Left colon (tissue), 2 donors: Measurements from ENCODE around the gene ROCK2. TPM values are rescaled to one million over a fixed set of nuclear protein-coding genes. Genes with fewer than 3 reads are reported as not detected.

Experiments used
- ATAC-seq: fragments of 200-7000 bp; cut with Tn5 transposase; one replicate; pipeline ENCODE4 v1.9.1; 2020; ENCODE audit warnings: mild to moderate bottlenecking, moderate library complexity
- DNase-seq, 2 donors: peaks; one replicate each; pipeline ENCODE4 v3.0.0-alpha.2; 2020
- intact Hi-C, 2 donors: fragments of 100-400 bp; cut with DNase I in 1 of 2; cut with micrococcal nuclease in 1 of 2; formaldehyde crosslinking; loops; one replicate each; pipeline versions ENCODE4 v1.11.2 to v1.14.0; 2022; cut with DNase I, micrococcal nuclease
- total RNA-seq, 2 donors: library from RNA; stranded (reverse); fragmentation: NEBNext Ultra II Directional; extraction: Animal tissue kit (Norgen Biotek cat#: 25700); gene quantifications; one replicate each; pipeline ENCODE4 v1.2.1, GENCODE V29; 2021
- donor health status: DM: no; HTN: no; CAD: no.
- donor health status: DM: yes; HTN: yes; CAD: no.

ROCK2 gene
- total RNA-seq, 2 donors from 2014 or later: 78.4 to 90.9 TPM

- intact Hi-C loops: no loop called here
- peak; percentile 3 for ATAC-seq
- no peak for DNase-seq
Measured at GRCh38 chr2:11154016-11154922, 190.2 kb downstream of the ROCK2 start.

- intact Hi-C loops: no loop called here
- DNase-seq (no peak), ATAC-seq (no peak)
Measured at GRCh38 chr2:11152591-11152990, 191.8 kb downstream of the ROCK2 start.

GRCh38 chr2:11147263-11147662 lies 197.2 kb downstream of the ROCK2 start:
- DNase-seq (no peak), ATAC-seq (no peak)
- intact Hi-C loops: no loop called here

GRCh38 chr2:11146076-11146475 lies 198.4 kb downstream of the ROCK2 start:
- intact Hi-C loops: no loop called here
- ATAC-seq: no peak
- no peak for DNase-seq

- DNase-seq (no peak), ATAC-seq (no peak)
- intact Hi-C loops: no loop called here
Measured at GRCh38 chr2:11145350-11145749, 199.1 kb downstream of the ROCK2 start.

GRCh38 chr2:11144738-11145079 lies 199.7 kb downstream of the ROCK2 start:
- ATAC-seq (no peak), DNase-seq (no peak)
- intact Hi-C loops: no loop called here

- ATAC-seq (no peak), DNase-seq (no peak)
- intact Hi-C loops: no loop called here
Measured at GRCh38 chr2:11144077-11144737, 200.2 kb downstream of the ROCK2 start.

- intact Hi-C loops: no loop called here
- ATAC-seq: no peak
- DNase-seq: no peak
Measured at GRCh38 chr2:11142987-11143386, 201.4 kb downstream of the ROCK2 start.

- DNase-seq (no peak), ATAC-seq (peak; percentile 48)
- intact Hi-C loops: no loop called here
Measured at GRCh38 chr2:11142330-11142729, 202.1 kb downstream of the ROCK2 start.

- ATAC-seq: no peak
Measured at GRCh38 chr2:11141319-11141718, 203.1 kb downstream of the ROCK2 start.

GRCh38 chr2:11140492-11140891 lies 203.9 kb downstream of the ROCK2 start:
- intact Hi-C loops: no loop called here
- DNase-seq (no peak), ATAC-seq (no peak)

More at GRCh38 chr2:11141319-11141718, 203.1 kb downstream of the ROCK2 start:
- DNase-seq: no peak
- intact Hi-C loops: no loop called here

- ATAC-seq: no peak
- intact Hi-C loops: loop anchor here in 1 of 2 donors (10.0 kb wide), 1 partner anchor 280 kb away; no protein-coding TSS in a partner anchor
- no peak for DNase-seq
Measured at GRCh38 chr2:11134349-11134748, 210.1 kb downstream of the ROCK2 start.

- ATAC-seq (no peak), DNase-seq (no peak)
- intact Hi-C loops: loop anchor here in 1 of 2 donors (10.0 kb wide), 1 partner anchor 281 kb away; no protein-coding TSS in a partner anchor
Measured at GRCh38 chr2:11133936-11134320, 210.5 kb downstream of the ROCK2 start.

- no peak for ATAC-seq
- intact Hi-C loops: loop anchor here in 1 of 2 donors (10.0 kb wide), 1 partner anchor 281 kb away; no protein-coding TSS in a partner anchor
- DNase-seq: no peak
Measured at GRCh38 chr2:11133238-11133935, 211.0 kb downstream of the ROCK2 start.

GRCh38 chr2:11132036-11132671 lies 212.3 kb downstream of the ROCK2 start:
- intact Hi-C loops: loop anchor here in 1 of 2 donors (10.0 kb wide), 1 partner anchor 283 kb away; no protein-coding TSS in a partner anchor
- ATAC-seq: no peak
- no peak for DNase-seq

GRCh38 chr2:11131166-11131920 lies 213.1 kb downstream of the ROCK2 start:
- DNase-seq (no peak), ATAC-seq (no peak)
- intact Hi-C loops: loop anchor here in 1 of 2 donors (10.0 kb wide), 1 partner anchor 283 kb away; no protein-coding TSS in a partner anchor
